Fibroblast of lung (primary cell): ENCODE measurements around the gene ARFGAP3. TPM values are rescaled to one million over a fixed set of nuclear protein-coding genes. Genes with fewer than 3 reads are reported as not detected.

Experiments
- DNase-seq, 2 donors: peaks; one replicate each; pipeline versions ENCODE4 v3.0.0 to v3.0.0-alpha.2; 2010; ENCODE audit warnings: low read depth in 2 of 2
- H2AFZ ChIP-seq: 2 replicates; pipeline ENCODE4 v1.5.1; 2012; ENCODE audit warnings: low read length, control low read depth, inconsistent platforms
- H3K27ac ChIP-seq: 2 replicates; pipeline ENCODE4 v1.5.1; 2011; ENCODE audit warnings: low read length, control low read depth; ENCODE audit not compliant: insufficient read depth
- H3K27me3 ChIP-seq: 2 replicates; pipeline ENCODE4 v1.5.1; 2011; ENCODE audit warnings: mild to moderate bottlenecking, low read length; ENCODE audit not compliant: control insufficient read depth, insufficient read depth
- H3K36me3 ChIP-seq: 2 replicates; pipeline ENCODE4 v1.5.1; 2011; ENCODE audit warnings: low read length; ENCODE audit not compliant: control insufficient read depth, insufficient read depth
- H3K4me1 ChIP-seq: 2 replicates; pipeline ENCODE4 v1.5.1; 2011; ENCODE audit warnings: low read length; ENCODE audit not compliant: control insufficient read depth, insufficient read depth; ENCODE audit errors: extremely low read depth
- H3K4me2 ChIP-seq: 2 replicates; pipeline ENCODE4 v1.5.1; 2011; ENCODE audit warnings: low read length, control low read depth; ENCODE audit not compliant: insufficient read depth; ENCODE audit errors: extremely low read depth
- H3K4me3 ChIP-seq, 4 experiments: fragments of 200-600 bp in 1 of 4; sonication (generic) in 1 of 4; replicated peaks in 1 of 4; 2 replicates each; pipeline ENCODE4 v1.5.1; 2011 to 2016; ENCODE audit warnings: low read length in 4 of 4, low read depth in 3 of 4, mild to moderate bottlenecking in 3 of 4, control low read depth in 2 of 4, inconsistent platforms in 1 of 4, mixed read lengths in 1 of 4; ENCODE audit not compliant: insufficient read depth in 1 of 4; ENCODE audit errors: control extremely low read depth in 1 of 4
- H3K79me2 ChIP-seq: 2 replicates; pipeline ENCODE4 v1.5.1; 2012; ENCODE audit warnings: mild to moderate bottlenecking, low read length, inconsistent platforms; ENCODE audit not compliant: control insufficient read depth, insufficient read depth
- H3K9ac ChIP-seq: 2 replicates; pipeline ENCODE4 v1.5.1; 2011; ENCODE audit warnings: mild to moderate bottlenecking, low read length, control low read depth; ENCODE audit not compliant: insufficient read depth
- H3K9me3 ChIP-seq: 2 replicates; pipeline ENCODE4 v1.5.1; 2012; ENCODE audit warnings: low read depth, low read length; ENCODE audit not compliant: control insufficient read depth, insufficient read depth
- H4K20me1 ChIP-seq: 2 replicates; pipeline ENCODE4 v1.5.1; 2011; ENCODE audit warnings: low read length; ENCODE audit not compliant: control insufficient read depth, insufficient read depth; ENCODE audit errors: extremely low read depth
- EZH2 ChIP-seq: IDR thresholded peaks from 2 replicates; pipeline ENCODE4 v1.5.1; 2012; ENCODE audit warnings: low read length, control low read depth, mild to moderate bottlenecking; ENCODE audit errors: missing control alignments
- polyA plus RNA-seq, 2 donors: library from polyadenylated mRNA; depleted of rRNA in 1 of 2; stranded (reverse) in 1 of 2; unstranded in 1 of 2; fragments of >200 nt; gene quantifications; 2 replicates each; pipeline ENCODE4 v1.2.1, GENCODE V29; 2011 to 2012; ENCODE audit warnings: missing spikeins in 1 of 2
- total RNA-seq: library from RNA; depleted of rRNA; stranded (reverse); fragments of >200 nt; gene quantifications from 2 replicates; pipeline ENCODE4 v1.2.1, GENCODE V29; 2014
- TF ChIP-seq, protein P1 (sequence below), 2 donors: IDR thresholded peaks in 1 of 2; conservative IDR thresholded peaks in 1 of 2; 1 replicate in 1 of 2; 2 replicates in 1 of 2; pipeline ENCODE4 v1.5.1; 2011 to 2012; ENCODE audit warnings: low read length in 2 of 2, control low read depth in 1 of 2, inconsistent platforms in 1 of 2, low read depth in 1 of 2, mild to moderate bottlenecking in 1 of 2

Gene ARFGAP3
- total and polyA plus RNA-seq, 2 donors (not counting 1 experiment from before 2014, with no cell fraction given) = 62.1 to 74.1 TPM

DNA sequence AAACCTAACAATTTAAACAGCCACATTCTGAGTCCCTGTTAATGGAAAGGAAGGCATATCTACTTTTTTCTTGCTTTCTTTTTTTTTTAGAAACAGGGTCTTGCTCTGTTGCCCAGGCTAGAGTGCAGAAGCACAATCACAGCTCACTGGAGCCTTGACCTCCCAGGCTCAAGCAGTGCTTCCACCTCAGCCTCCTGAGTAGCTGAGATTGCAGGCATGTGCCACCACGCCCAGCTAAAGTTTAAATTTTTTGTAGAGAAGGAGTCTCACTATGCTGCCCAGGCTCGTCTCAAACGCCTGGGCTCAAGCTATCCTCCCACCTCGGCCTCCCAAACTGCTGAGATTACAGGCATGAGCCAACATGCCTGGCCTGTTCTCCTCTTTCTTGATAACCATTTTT lies 25.4 kb downstream of the ARFGAP3 start:
- Histone ChIP-seq H4K20me1 (no peaks in the 10 kb centered on the region), H2AFZ (no peak overlapping the region), H3K36me3 (peaks cover 7% of the 10 kb centered on the region), H3K9ac (no peak overlapping the region), H3K27me3 (no peaks in the 10 kb centered on the region), H3K4me3 (no peak overlapping the region), H3K79me2 (no peaks in the 10 kb centered on the region), H3K9me3 (no peaks in the 10 kb centered on the region), H3K4me1 (no peaks in the 10 kb centered on the region), H3K4me2 (no peak overlapping the region), H3K27ac (no peak overlapping the region)
- TF ChIP-seq EZH2 = no peak
- TF ChIP-seq, protein P1, sequence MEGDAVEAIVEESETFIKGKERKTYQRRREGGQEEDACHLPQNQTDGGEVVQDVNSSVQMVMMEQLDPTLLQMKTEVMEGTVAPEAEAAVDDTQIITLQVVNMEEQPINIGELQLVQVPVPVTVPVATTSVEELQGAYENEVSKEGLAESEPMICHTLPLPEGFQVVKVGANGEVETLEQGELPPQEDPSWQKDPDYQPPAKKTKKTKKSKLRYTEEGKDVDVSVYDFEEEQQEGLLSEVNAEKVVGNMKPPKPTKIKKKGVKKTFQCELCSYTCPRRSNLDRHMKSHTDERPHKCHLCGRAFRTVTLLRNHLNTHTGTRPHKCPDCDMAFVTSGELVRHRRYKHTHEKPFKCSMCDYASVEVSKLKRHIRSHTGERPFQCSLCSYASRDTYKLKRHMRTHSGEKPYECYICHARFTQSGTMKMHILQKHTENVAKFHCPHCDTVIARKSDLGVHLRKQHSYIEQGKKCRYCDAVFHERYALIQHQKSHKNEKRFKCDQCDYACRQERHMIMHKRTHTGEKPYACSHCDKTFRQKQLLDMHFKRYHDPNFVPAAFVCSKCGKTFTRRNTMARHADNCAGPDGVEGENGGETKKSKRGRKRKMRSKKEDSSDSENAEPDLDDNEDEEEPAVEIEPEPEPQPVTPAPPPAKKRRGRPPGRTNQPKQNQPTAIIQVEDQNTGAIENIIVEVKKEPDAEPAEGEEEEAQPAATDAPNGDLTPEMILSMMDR (conservative IDR thresholded peaks at IDR 0.05 in 1 of 2, IDR thresholded peaks at IDR 0.05 in 1 of 2; ENCODE audit: low read depth in 1 of 2, low read length in 2 of 2) = no peak
- no peak for DNase-seq

DNA sequence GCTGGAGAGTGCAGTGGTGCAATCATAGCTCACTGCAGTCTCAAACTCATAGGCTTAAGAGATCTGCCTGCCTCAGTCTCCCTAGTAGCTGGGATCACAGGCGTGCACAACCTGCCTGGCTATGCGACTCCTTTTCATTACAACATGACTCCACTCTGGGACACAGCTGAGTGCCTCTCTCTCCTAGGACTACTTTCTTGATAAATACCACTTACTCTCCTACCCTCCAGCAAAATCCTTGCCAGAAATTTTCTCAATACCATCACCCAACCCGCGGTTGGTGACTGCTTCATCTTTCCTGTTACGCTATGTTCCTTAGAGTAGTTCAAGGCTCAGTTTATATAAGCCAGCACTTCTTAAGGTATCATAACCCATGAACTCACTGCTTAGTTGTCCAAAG lies 26.9 kb downstream of the ARFGAP3 start:
- Histone ChIP-seq H3K79me2 (no peaks in the 10 kb centered on the region), H3K27me3 (no peaks in the 10 kb centered on the region), H2AFZ (no peak overlapping the region), H3K9me3 (no peaks in the 10 kb centered on the region), H3K4me2 (no peak overlapping the region), H4K20me1 (no peaks in the 10 kb centered on the region), H3K4me3 (no peak overlapping the region), H3K4me1 (no peaks in the 10 kb centered on the region), H3K27ac (no peak overlapping the region), H3K36me3 (peaks cover 10% of the 10 kb centered on the region), H3K9ac (no peak overlapping the region)
- TF ChIP-seq EZH2 = no peak
- TF ChIP-seq, protein P1 (conservative IDR thresholded peaks at IDR 0.05 in 1 of 2, IDR thresholded peaks at IDR 0.05 in 1 of 2; ENCODE audit: low read depth in 1 of 2, low read length in 2 of 2) = no peak
- no peak for DNase-seq

DNA sequence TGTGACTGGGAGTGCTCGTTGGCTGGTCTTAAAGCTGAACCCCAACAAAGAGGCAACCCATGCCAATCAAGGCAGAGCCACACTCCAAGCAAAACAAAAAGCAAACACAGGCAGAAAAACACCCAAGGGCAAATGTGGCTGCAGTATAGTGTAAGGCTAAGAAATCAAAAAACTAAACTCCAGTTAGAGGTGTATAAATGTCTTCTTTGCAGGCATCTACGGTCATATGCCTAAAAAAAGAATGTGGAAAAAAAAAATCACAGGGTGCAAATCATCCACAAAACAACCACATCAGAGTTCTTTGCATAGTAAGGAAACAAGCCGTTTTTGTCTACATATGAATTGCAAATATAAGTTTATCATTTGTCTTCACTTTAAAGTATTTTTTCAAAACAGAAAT lies 27.8 kb downstream of the ARFGAP3 start:
- Histone ChIP-seq H3K79me2 (no peaks in the 10 kb centered on the region), H3K36me3 (peaks cover 7% of the 10 kb centered on the region), H3K27ac (no peak overlapping the region), H3K9me3 (no peaks in the 10 kb centered on the region), H2AFZ (no peak overlapping the region), H3K4me2 (no peak overlapping the region), H3K9ac (no peak overlapping the region), H3K4me1 (no peaks in the 10 kb centered on the region), H3K27me3 (no peaks in the 10 kb centered on the region), H3K4me3 (no peak overlapping the region), H4K20me1 (no peaks in the 10 kb centered on the region)
- TF ChIP-seq, protein P1 (conservative IDR thresholded peaks at IDR 0.05 in 1 of 2, IDR thresholded peaks at IDR 0.05 in 1 of 2; ENCODE audit: low read depth in 1 of 2, low read length in 2 of 2) = no peak
- TF ChIP-seq EZH2 = no peak
- DNase-seq = no peak
